GM19463 (cell line): Measurements from ENCODE around the gene CDC42BPB.
A peak's percentile ranks its signal among the peaks of the same experiment; 100 is the strongest.

Experiments
- ATAC-seq: cut with Tn5 transposase; IDR thresholded peaks from one replicate; pipeline ENCODE4 v1.9.1; 2021; ENCODE audit warnings: mild to moderate bottlenecking, moderate library complexity; ENCODE audit not compliant: unreplicated experiment

CDC42BPB gene

GRCh38 chr14:103094406-103095209 lies 37.3 kb upstream of the CDC42BPB start, which contains the start of gene EXOC3L4:
TSS of gene EXOC3L4 (plus strand) at chr14:103094725. CDS start at chr14:103100220, 5,495 bp downstream.
- ATAC-seq = no peak

- ATAC-seq = no peak
These were observed 36.6 kb upstream of the CDC42BPB start for GRCh38 chr14:103093856-103094405.

- ATAC-seq = no peak
These were observed 34.5 kb upstream of the CDC42BPB start for GRCh38 chr14:103091883-103092222.

- ATAC-seq = peak; percentile 74
These were observed 33.9 kb upstream of the CDC42BPB start for GRCh38 chr14:103091041-103091882.

GRCh38 chr14:103090481-103091020 lies 33.2 kb upstream of the CDC42BPB start:
- ATAC-seq = no peak

- no peak for ATAC-seq
These were observed 32.3 kb upstream of the CDC42BPB start for GRCh38 chr14:103089386-103090335.

- no peak for ATAC-seq
These were observed 31.6 kb upstream of the CDC42BPB start for GRCh38 chr14:103088921-103089320.

- ATAC-seq = no peak
These were observed 30.0 kb upstream of the CDC42BPB start for GRCh38 chr14:103087343-103087835.

- ATAC-seq = no peak
These were observed 29.5 kb upstream of the CDC42BPB start for GRCh38 chr14:103086771-103087342.

- ATAC-seq = no peak
These were observed 28.1 kb upstream of the CDC42BPB start for GRCh38 chr14:103085106-103086091.

GRCh38 chr14:103084021-103084919 lies 26.9 kb upstream of the CDC42BPB start, which contains the start of gene LBHD2:
TSS of gene LBHD2 (plus strand) at chr14:103084210. CDS start at chr14:103086013, 1,803 bp downstream.
- ATAC-seq = no peak

GRCh38 chr14:103081951-103082350 lies 24.6 kb upstream of the CDC42BPB start:
- ATAC-seq = no peak

- no peak for ATAC-seq
These were observed 21.7 kb upstream of the CDC42BPB start for GRCh38 chr14:103078860-103079587.

- no peak for ATAC-seq
These were observed 21.0 kb upstream of the CDC42BPB start for GRCh38 chr14:103078420-103078749.

- no peak for ATAC-seq
These were observed 17.5 kb upstream of the CDC42BPB start for GRCh38 chr14:103074729-103075367.
